ENCODE measurements around the gene CLK3. TPM values are rescaled to one million over a fixed set of nuclear protein-coding genes. Genes with fewer than 3 reads are reported as not detected.

CLK3 gene
- total RNA-seq, 1 donor from 2014 or later: 48.2 TPM

Other genes with a start within 250 kb of the CLK3 start
- gene CYP11A1, start 248.2 kb upstream of the CLK3 start, total RNA-seq: not detected in 2 replicates
- gene SEMA7A, start 181.9 kb upstream of the CLK3 start, total RNA-seq: 0.65 and 0.79 TPM in 2 replicates
- 21.4 and 27.4 TPM in 2 replicates for gene UBL7, start 154.7 kb upstream of the CLK3 start, total RNA-seq
- gene ARID3B, start 74.6 kb upstream of the CLK3 start, total RNA-seq: 1.3 and 2.8 TPM in 2 replicates
- gene EDC3, start 80.2 kb downstream of the CLK3 start, total RNA-seq: 11.6 and 21.4 TPM in 2 replicates
- 8.5 and 115 TPM in 2 replicates for gene CYP1A1, start 109.7 kb downstream of the CLK3 start, total RNA-seq
- gene CYP1A2, start 133.0 kb downstream of the CLK3 start, total RNA-seq: not detected in 2 replicates
- 24.4 and 37.9 TPM in 2 replicates for gene CSK, start 166.2 kb downstream of the CLK3 start, total RNA-seq
- not detected in 2 replicates for gene LMAN1L, start 197.0 kb downstream of the CLK3 start, total RNA-seq
- not detected in 2 replicates for gene CPLX3, start 210.8 kb downstream of the CLK3 start, total RNA-seq
- 12.4 and 19.4 TPM in 2 replicates for gene ULK3, start 227.3 kb downstream of the CLK3 start, total RNA-seq

Measured in lung microvascular endothelial cell (primary cell).